WTC11 (cell line): Measurements from ENCODE around the gene PSMB10. TPM values are rescaled to one million over a fixed set of nuclear protein-coding genes. Genes with fewer than 3 reads are reported as not detected.
A peak's percentile ranks its signal among the peaks of the same experiment; 100 is the strongest.

ENCODE experiments used
- ATAC-seq: fragments of 200-7000 bp; cut with Tn5 transposase; 2 replicates; pipeline ENCODE4 v1.10.0; 2021; ENCODE audit warnings: mild to moderate bottlenecking, moderate library complexity
- CTCF ChIA-PET: fragments of 300-600 bp; sonication (Branson Sonifier 250); formaldehyde crosslinking; loops from one replicate; lab custom pipeline; 2021; ENCODE audit warnings: antibody characterized with exemption; lab: Charles Lee
- POLR2A ChIA-PET: fragments of 350-600 bp; sonication (Branson Sonifier 250); formaldehyde crosslinking; loops from one replicate; lab custom pipeline; 2021; ENCODE audit warnings: antibody characterized with exemption; lab: Charles Lee
- DNase-seq: peaks from one replicate; pipeline ENCODE4 v3.0.0; 2021; ENCODE audit warnings: low spot score
- H3K27ac Mint-ChIP-seq: 2 replicates; pipeline ENCODE4 v1.8.0; 2021; ENCODE audit warnings: mixed read lengths
- H3K27me3 Mint-ChIP-seq: 2 replicates; pipeline ENCODE4 v1.8.0; 2021; ENCODE audit warnings: low read depth, mild to moderate bottlenecking, moderate library complexity, mixed read lengths
- H3K36me3 Mint-ChIP-seq: 2 replicates; pipeline ENCODE4 v1.8.0; 2021; ENCODE audit warnings: mixed read lengths
- H3K4me1 Mint-ChIP-seq: 2 replicates; pipeline ENCODE4 v1.8.0; 2022; ENCODE audit warnings: mixed read lengths
- H3K4me3 Mint-ChIP-seq: 2 replicates; pipeline ENCODE4 v1.8.0; 2021; ENCODE audit warnings: mild to moderate bottlenecking, moderate library complexity, mixed read lengths
- H3K9me3 Mint-ChIP-seq: 2 replicates; pipeline ENCODE4 v1.8.0; 2021; ENCODE audit warnings: mixed read lengths
- ELF4 ChIP-seq: sonication (generic); formaldehyde crosslinking; IDR thresholded peaks from 2 replicates; pipeline ENCODE4 v1.8.1; 2022; ENCODE audit warnings: low read depth, mild to moderate bottlenecking, moderate library complexity, missing genetic modification reagents
- EMX1 ChIP-seq: fragments of 250-450 bp; sonication (Bioruptor Pico); IDR thresholded peaks from 2 replicates; pipeline ENCODE4 v1.8.0; 2021; ENCODE audit warnings: mild to moderate bottlenecking
- ETV6 ChIP-seq: sonication (generic); formaldehyde crosslinking; IDR thresholded peaks from 2 replicates; pipeline ENCODE4 v1.8.1; 2022; ENCODE audit warnings: mild to moderate bottlenecking, missing genetic modification reagents
- GABPB1 ChIP-seq: sonication (generic); formaldehyde crosslinking; IDR thresholded peaks from 2 replicates; pipeline ENCODE4 v1.8.1; 2023; ENCODE audit warnings: mild to moderate bottlenecking, missing genetic modification reagents
- IRF2 ChIP-seq: sonication (generic); formaldehyde crosslinking; IDR thresholded peaks from 2 replicates; pipeline ENCODE4 v1.8.0; 2022; ENCODE audit warnings: low read depth, missing genetic modification reagents, borderline replicate concordance
- RELA ChIP-seq: sonication (generic); formaldehyde crosslinking; IDR thresholded peaks from 2 replicates; pipeline ENCODE4 v1.8.1; 2022; ENCODE audit warnings: missing genetic modification reagents, mild to moderate bottlenecking, borderline replicate concordance
- RORB ChIP-seq: fragments of 250-450 bp; sonication (Bioruptor Pico); IDR thresholded peaks from 2 replicates; pipeline ENCODE4 v1.9.0; 2021; ENCODE audit warnings: mild to moderate bottlenecking
- SOX15 ChIP-seq: fragments of 250-450 bp; sonication (Bioruptor Pico); IDR thresholded peaks from 2 replicates; pipeline ENCODE4 v1.9.0; 2021; ENCODE audit warnings: mild to moderate bottlenecking
- SP1 ChIP-seq: sonication (generic); formaldehyde crosslinking; conservative IDR thresholded peaks from 2 replicates; pipeline ENCODE4 v1.8.1; 2022; ENCODE audit warnings: missing genetic modification reagents
- ZNF121 ChIP-seq: sonication (generic); formaldehyde crosslinking; IDR thresholded peaks from 2 replicates; pipeline ENCODE4 v1.8.0; 2023; ENCODE audit warnings: missing genetic modification reagents
- ZNF396 ChIP-seq: fragments of 250-450 bp; sonication (Bioruptor Pico); IDR thresholded peaks from 2 replicates; pipeline ENCODE4 v1.8.0; 2021; ENCODE audit warnings: mild to moderate bottlenecking, moderate library complexity, borderline replicate concordance
- ZNF423 ChIP-seq: fragments of 250-450 bp; sonication (Bioruptor Pico); IDR thresholded peaks from 2 replicates; pipeline ENCODE4 v2.1.2; 2022; ENCODE audit warnings: mild to moderate bottlenecking, moderate library complexity
- total RNA-seq: library from RNA; stranded (reverse); gene quantifications from 3 replicates; pipeline ENCODE4 v1.2.3, GENCODE V29; 2021
- TF ChIP-seq, protein P1 (sequence below): sonication (generic); formaldehyde crosslinking; IDR thresholded peaks from 2 replicates; pipeline ENCODE4 v1.8.0; 2022; ENCODE audit warnings: missing genetic modification reagents
- TF ChIP-seq, protein P2 (sequence below): sonication (generic); formaldehyde crosslinking; IDR thresholded peaks from 2 replicates; pipeline ENCODE4 v1.8.1; 2022; ENCODE audit warnings: low read depth, missing genetic modification reagents, borderline replicate concordance
- TF ChIP-seq, protein P3 (sequence below): fragments of 250-450 bp; sonication (Bioruptor Pico); IDR thresholded peaks from 2 replicates; pipeline ENCODE4 v1.9.0; 2021; ENCODE audit warnings: mild to moderate bottlenecking, borderline replicate concordance
- TF ChIP-seq, protein P4 (sequence below): sonication (generic); formaldehyde crosslinking; IDR thresholded peaks from 2 replicates; pipeline ENCODE4 v1.8.0; 2023; ENCODE audit warnings: missing genetic modification reagents

Gene PSMB10
- total RNA-seq, 1 experiment from 2014 or later = 40.9 TPM

GRCh38 chr16:67963662-67964321, 27.1 kb upstream of the PSMB10 start:
- Mint-ChIP-seq H3K9me3 (no peaks in the 10 kb centered on the region), H3K4me1 (peaks cover 36% of the 10 kb centered on the region), H3K27me3 (no peaks in the 10 kb centered on the region), H3K36me3 (peaks cover 40% of the 10 kb centered on the region), H3K27ac (no peak overlapping the region)
- ATAC-seq (peak; percentile 58), DNase-seq (peak; percentile 71)
- CTCF ChIA-PET = interaction anchor here (0.5 to 1.5 kb wide), 4 partner anchors 20 to 291 kb away, joined by 3 to 8 read pairs (median 3); partner anchors contain the start of gene LCAT
- TF ChIP-seq, protein P1, sequence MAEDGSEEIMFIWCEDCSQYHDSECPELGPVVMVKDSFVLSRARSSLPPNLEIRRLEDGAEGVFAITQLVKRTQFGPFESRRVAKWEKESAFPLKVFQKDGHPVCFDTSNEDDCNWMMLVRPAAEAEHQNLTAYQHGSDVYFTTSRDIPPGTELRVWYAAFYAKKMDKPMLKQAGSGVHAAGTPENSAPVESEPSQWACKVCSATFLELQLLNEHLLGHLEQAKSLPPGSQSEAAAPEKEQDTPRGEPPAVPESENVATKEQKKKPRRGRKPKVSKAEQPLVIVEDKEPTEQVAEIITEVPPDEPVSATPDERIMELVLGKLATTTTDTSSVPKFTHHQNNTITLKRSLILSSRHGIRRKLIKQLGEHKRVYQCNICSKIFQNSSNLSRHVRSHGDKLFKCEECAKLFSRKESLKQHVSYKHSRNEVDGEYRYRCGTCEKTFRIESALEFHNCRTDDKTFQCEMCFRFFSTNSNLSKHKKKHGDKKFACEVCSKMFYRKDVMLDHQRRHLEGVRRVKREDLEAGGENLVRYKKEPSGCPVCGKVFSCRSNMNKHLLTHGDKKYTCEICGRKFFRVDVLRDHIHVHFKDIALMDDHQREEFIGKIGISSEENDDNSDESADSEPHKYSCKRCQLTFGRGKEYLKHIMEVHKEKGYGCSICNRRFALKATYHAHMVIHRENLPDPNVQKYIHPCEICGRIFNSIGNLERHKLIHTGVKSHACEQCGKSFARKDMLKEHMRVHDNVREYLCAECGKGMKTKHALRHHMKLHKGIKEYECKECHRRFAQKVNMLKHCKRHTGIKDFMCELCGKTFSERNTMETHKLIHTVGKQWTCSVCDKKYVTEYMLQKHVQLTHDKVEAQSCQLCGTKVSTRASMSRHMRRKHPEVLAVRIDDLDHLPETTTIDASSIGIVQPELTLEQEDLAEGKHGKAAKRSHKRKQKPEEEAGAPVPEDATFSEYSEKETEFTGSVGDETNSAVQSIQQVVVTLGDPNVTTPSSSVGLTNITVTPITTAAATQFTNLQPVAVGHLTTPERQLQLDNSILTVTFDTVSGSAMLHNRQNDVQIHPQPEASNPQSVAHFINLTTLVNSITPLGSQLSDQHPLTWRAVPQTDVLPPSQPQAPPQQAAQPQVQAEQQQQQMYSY = peak; percentile 96
- TF ChIP-seq ETV6 (CRISPR knock-in tag) (no peak), EMX1 (no peak), SP1 (CRISPR knock-in tag) (peak; percentile 46; the same call in 1 of the 2 replicates)
- TF ChIP-seq, all 79 proteins: peak for 2
- POLR2A ChIA-PET = no interaction called here
- no peak overlapping the region for H3K4me3 Mint-ChIP-seq

- DNase-seq (no peak), ATAC-seq (no peak)
- H3K4me1 Mint-ChIP-seq = peaks cover 36% of the 10 kb centered on the region
- no peaks in the 10 kb centered on the region for H3K27me3 Mint-ChIP-seq
- no peak overlapping the region for H3K27ac Mint-ChIP-seq
- ChIA-PET POLR2A (no interaction called here), CTCF (interaction anchor here (1.4 to 1.5 kb wide), 2 partner anchors 21 to 290 kb away, joined by 3 to 8 read pairs; no protein-coding TSS in a partner anchor)
- H3K9me3 Mint-ChIP-seq = no peaks in the 10 kb centered on the region
- H3K36me3 Mint-ChIP-seq = peaks cover 45% of the 10 kb centered on the region
- TF ChIP-seq ZNF121 = no peak
- no peak for TF ChIP-seq GABPB1 (CRISPR knock-in tag)
- TF ChIP-seq RELA = no peak
- no peak for TF ChIP-seq SOX15
- TF ChIP-seq RORB (CRISPR knock-in tag) = no peak
- TF ChIP-seq, protein P2, sequence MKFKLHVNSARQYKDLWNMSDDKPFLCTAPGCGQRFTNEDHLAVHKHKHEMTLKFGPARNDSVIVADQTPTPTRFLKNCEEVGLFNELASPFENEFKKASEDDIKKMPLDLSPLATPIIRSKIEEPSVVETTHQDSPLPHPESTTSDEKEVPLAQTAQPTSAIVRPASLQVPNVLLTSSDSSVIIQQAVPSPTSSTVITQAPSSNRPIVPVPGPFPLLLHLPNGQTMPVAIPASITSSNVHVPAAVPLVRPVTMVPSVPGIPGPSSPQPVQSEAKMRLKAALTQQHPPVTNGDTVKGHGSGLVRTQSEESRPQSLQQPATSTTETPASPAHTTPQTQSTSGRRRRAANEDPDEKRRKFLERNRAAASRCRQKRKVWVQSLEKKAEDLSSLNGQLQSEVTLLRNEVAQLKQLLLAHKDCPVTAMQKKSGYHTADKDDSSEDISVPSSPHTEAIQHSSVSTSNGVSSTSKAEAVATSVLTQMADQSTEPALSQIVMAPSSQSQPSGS = no peak
- TF ChIP-seq ZNF396 (CRISPR knock-in tag) = no peak
- no peak for TF ChIP-seq ELF4 (CRISPR knock-in tag)
- no peak for TF ChIP-seq IRF2 (CRISPR knock-in tag)
- TF ChIP-seq ZNF423 = no peak
- TF ChIP-seq, protein P3, sequence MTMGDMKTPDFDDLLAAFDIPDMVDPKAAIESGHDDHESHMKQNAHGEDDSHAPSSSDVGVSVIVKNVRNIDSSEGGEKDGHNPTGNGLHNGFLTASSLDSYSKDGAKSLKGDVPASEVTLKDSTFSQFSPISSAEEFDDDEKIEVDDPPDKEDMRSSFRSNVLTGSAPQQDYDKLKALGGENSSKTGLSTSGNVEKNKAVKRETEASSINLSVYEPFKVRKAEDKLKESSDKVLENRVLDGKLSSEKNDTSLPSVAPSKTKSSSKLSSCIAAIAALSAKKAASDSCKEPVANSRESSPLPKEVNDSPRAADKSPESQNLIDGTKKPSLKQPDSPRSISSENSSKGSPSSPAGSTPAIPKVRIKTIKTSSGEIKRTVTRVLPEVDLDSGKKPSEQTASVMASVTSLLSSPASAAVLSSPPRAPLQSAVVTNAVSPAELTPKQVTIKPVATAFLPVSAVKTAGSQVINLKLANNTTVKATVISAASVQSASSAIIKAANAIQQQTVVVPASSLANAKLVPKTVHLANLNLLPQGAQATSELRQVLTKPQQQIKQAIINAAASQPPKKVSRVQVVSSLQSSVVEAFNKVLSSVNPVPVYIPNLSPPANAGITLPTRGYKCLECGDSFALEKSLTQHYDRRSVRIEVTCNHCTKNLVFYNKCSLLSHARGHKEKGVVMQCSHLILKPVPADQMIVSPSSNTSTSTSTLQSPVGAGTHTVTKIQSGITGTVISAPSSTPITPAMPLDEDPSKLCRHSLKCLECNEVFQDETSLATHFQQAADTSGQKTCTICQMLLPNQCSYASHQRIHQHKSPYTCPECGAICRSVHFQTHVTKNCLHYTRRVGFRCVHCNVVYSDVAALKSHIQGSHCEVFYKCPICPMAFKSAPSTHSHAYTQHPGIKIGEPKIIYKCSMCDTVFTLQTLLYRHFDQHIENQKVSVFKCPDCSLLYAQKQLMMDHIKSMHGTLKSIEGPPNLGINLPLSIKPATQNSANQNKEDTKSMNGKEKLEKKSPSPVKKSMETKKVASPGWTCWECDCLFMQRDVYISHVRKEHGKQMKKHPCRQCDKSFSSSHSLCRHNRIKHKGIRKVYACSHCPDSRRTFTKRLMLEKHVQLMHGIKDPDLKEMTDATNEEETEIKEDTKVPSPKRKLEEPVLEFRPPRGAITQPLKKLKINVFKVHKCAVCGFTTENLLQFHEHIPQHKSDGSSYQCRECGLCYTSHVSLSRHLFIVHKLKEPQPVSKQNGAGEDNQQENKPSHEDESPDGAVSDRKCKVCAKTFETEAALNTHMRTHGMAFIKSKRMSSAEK (CRISPR knock-in tag) = no peak
- TF ChIP-seq, protein P4, sequence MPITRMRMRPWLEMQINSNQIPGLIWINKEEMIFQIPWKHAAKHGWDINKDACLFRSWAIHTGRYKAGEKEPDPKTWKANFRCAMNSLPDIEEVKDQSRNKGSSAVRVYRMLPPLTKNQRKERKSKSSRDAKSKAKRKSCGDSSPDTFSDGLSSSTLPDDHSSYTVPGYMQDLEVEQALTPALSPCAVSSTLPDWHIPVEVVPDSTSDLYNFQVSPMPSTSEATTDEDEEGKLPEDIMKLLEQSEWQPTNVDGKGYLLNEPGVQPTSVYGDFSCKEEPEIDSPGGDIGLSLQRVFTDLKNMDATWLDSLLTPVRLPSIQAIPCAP = no peak
- TF ChIP-seq, all 79 proteins: peak for 0
- no peak overlapping the region for H3K4me3 Mint-ChIP-seq
Measured at GRCh38 chr16:67963292-67963661, 26.6 kb upstream of the PSMB10 start.
